GM12878 (cell line): ENCODE data around the gene RASL10A. TPM values are rescaled to one million over a fixed set of nuclear protein-coding genes. Genes with fewer than 3 reads are reported as not detected.

Experiments used
- ATAC-seq: fragments of 200-7000 bp; cut with Tn5 transposase; 3 replicates; pipeline ENCODE4 v1.9.1; 2020; ENCODE audit warnings: mild to moderate bottlenecking, moderate library complexity
- BruUV-seq: library from RNA; stranded (reverse); fragments of 400-500 nt; replicated peaks from 2 replicates; lab custom pipeline; 2021; lab: Mats Ljungman, UMichigan
- CTCF ChIA-PET: fragments of 300-600 bp; sonication (Branson Sonifier 250); formaldehyde crosslinking; extraction: SDS; loops from one replicate; lab custom pipeline; 2021; ENCODE audit warnings: inconsistent platforms; lab: Yijun Ruan, JAX
- POLR2A ChIA-PET: fragments of 350-600 bp; formaldehyde crosslinking; extraction: SDS; loops from one replicate; lab custom pipeline; 2021; ENCODE audit warnings: inconsistent platforms; lab: Charles Lee
- RAD21 ChIA-PET: fragments of 300-600 bp; sonication (Branson Sonifier 250); formaldehyde crosslinking; loops from one replicate; lab custom pipeline; 2023; ENCODE audit warnings: antibody characterized with exemption; ENCODE audit not compliant: unreplicated experiment; lab: Charles Lee
- SMC1A ChIA-PET: fragments of 300-600 bp; sonication (Branson Sonifier 250); formaldehyde crosslinking; loops from one replicate; lab custom pipeline; 2023; ENCODE audit not compliant: unreplicated experiment, uncharacterized antibody; lab: Charles Lee
- DNase-seq: peaks from one replicate; pipeline ENCODE4 v3.0.0-alpha.2; 2011; ENCODE audit warnings: low read depth, low spot score
- FAIRE-seq: peaks from 3 replicates; lab custom pipeline; 2011; peaks lifted over from hg19 to GRCh38; lab: Jason Lieb, UNC
- H2AFZ ChIP-seq: 2 replicates; pipeline ENCODE4 v1.6.0; 2011; ENCODE audit warnings: low read depth, low read length, control low read depth; ENCODE audit not compliant: control insufficient read depth
- H3K27ac ChIP-seq: 2 replicates; pipeline ENCODE4 v1.5.1; 2011; ENCODE audit warnings: control low read depth; ENCODE audit not compliant: control insufficient read depth, insufficient read depth
- H3K27me3 ChIP-seq, 2 experiments: replicated peaks in 1 of 2; 2 replicates each; pipeline versions ENCODE4 v1.6.0 to v1.6.1; 2011; ENCODE audit warnings: low read length in 1 of 2; ENCODE audit not compliant: control insufficient read depth in 2 of 2, insufficient read depth in 2 of 2
- H3K36me3 ChIP-seq, 2 experiments: 2 replicates each; pipeline ENCODE4 v1.5.1; 2011; ENCODE audit warnings: low read length in 1 of 2; ENCODE audit not compliant: control insufficient read depth in 2 of 2, insufficient read depth in 2 of 2
- H3K4me1 ChIP-seq: 2 replicates; pipeline ENCODE4 v1.6.1; 2011; ENCODE audit warnings: mild to moderate bottlenecking, low read length, moderate library complexity, mixed read lengths; ENCODE audit not compliant: control insufficient read depth, insufficient read depth
- H3K4me2 ChIP-seq: 2 replicates; pipeline ENCODE4 v1.6.0; 2011; ENCODE audit warnings: control low read depth; ENCODE audit not compliant: control insufficient read depth, insufficient read depth
- H3K4me3 ChIP-seq: fragments of 200-600 bp; sonication (generic); 2 replicates; pipeline ENCODE4 v1.5.1; 2016
- H3K79me2 ChIP-seq: 2 replicates; pipeline ENCODE4 v1.6.0; 2011; ENCODE audit warnings: low read length; ENCODE audit not compliant: control insufficient read depth, insufficient read depth
- H3K9ac ChIP-seq: 2 replicates; pipeline ENCODE4 v1.8.0; 2011; ENCODE audit warnings: low read length, control low read depth, mixed read lengths; ENCODE audit not compliant: control insufficient read depth, insufficient read depth
- H3K9me3 ChIP-seq: replicated peaks from 3 replicates; pipeline ENCODE4 v1.5.1; 2011; ENCODE audit warnings: mild to moderate bottlenecking, low read length; ENCODE audit not compliant: control insufficient read depth, insufficient read depth
- H4K20me1 ChIP-seq: 2 replicates; pipeline ENCODE4 v1.6.0; 2011; ENCODE audit not compliant: control insufficient read depth, insufficient read depth
- CHD2 ChIP-seq: IDR thresholded peaks from 2 replicates; pipeline ENCODE4 v1.6.1; 2011; ENCODE audit warnings: low read depth, low read length, improper control_type of control experiment, borderline replicate concordance
- IKZF1 ChIP-seq: fragments of 450-650 bp; conservative IDR thresholded peaks from 2 replicates; pipeline ENCODE4 v1.6.1; 2017; ENCODE audit warnings: antibody characterized with exemption, mild to moderate bottlenecking
- JUNB ChIP-seq: IDR thresholded peaks from 2 replicates; pipeline ENCODE4 v1.6.1; 2016; ENCODE audit warnings: antibody characterized with exemption, mild to moderate bottlenecking
- LARP7 ChIP-seq: fragments of 450-650 bp; IDR thresholded peaks from 2 replicates; pipeline ENCODE4 v1.6.1; 2017; ENCODE audit warnings: mild to moderate bottlenecking
- MEF2B ChIP-seq: fragments of 450-650 bp; IDR thresholded peaks from 2 replicates; pipeline ENCODE4 v1.6.1; 2018; ENCODE audit warnings: mild to moderate bottlenecking, moderate library complexity; ENCODE audit not compliant: partially characterized antibody, poor library complexity, severe bottlenecking
- NFIC ChIP-seq: IDR thresholded peaks from 2 replicates; pipeline ENCODE4 v1.6.1; 2012; ENCODE audit warnings: low read depth, mild to moderate bottlenecking, inconsistent platforms, low read length, moderate library complexity
- POLR2AphosphoS2 ChIP-seq: IDR thresholded peaks from 2 replicates; pipeline ENCODE4 v1.6.1; 2011; ENCODE audit warnings: low read depth, mild to moderate bottlenecking, low read length, improper control_type of control experiment, moderate library complexity
- SMAD5 ChIP-seq: IDR thresholded peaks from 2 replicates; pipeline ENCODE4 v1.6.1; 2016; ENCODE audit warnings: antibody characterized with exemption, low read depth
- YBX1 ChIP-seq: fragments of 450-650 bp; IDR thresholded peaks from 2 replicates; pipeline ENCODE4 v1.6.1; 2016; ENCODE audit warnings: antibody characterized with exemption
- WGBS: methylation state at CpG from one replicate; pipeline ENCODE4 v1.1.6; 2016; ENCODE audit warnings: low lambda C conversion rate; ENCODE audit not compliant: insufficient replicate concordance, insufficient coverage; ENCODE audit errors: missing lambda C conversion rate; 5-methylcytosine and 5-hydroxymethylcytosine counted together
- in situ Hi-C: fragments of 300-500 bp; cut with MboI; formaldehyde crosslinking; loops from 9 replicates; pipeline ENCODE4 v1.14.3; 2018; ENCODE audit warnings: mixed read lengths
- intact Hi-C: fragments of 100-400 bp; cut with micrococcal nuclease; formaldehyde crosslinking; loops from one replicate; pipeline ENCODE4 v1.14.2; 2022; ENCODE audit not compliant: unreplicated experiment
- polyA plus RNA-seq, 11 experiments: library from polyadenylated mRNA; depleted of rRNA in 4 of 11; unstranded in 6 of 11; stranded (reverse) in 5 of 11; fragments of >200 nt; fragmentation: Nextera tagmentation in 4 of 11; fragmentation: Illumina TruSeq in 1 of 11; extraction: Ambion mirVana in 4 of 11; extraction: Trizol in 1 of 11; gene quantifications; 1 replicate in 1 of 11; 2 replicates in 10 of 11; pipeline versions ENCODE4 v1.2.1 to v1.2.3, GENCODE V29; 2011 to 2016; ENCODE audit warnings: inconsistent platforms in 2 of 11, missing spikeins in 2 of 11, low read depth in 1 of 11
- total RNA-seq, 4 experiments: library from RNA; depleted of rRNA in 3 of 4; stranded (reverse); fragments of >200 nt in 3 of 4; fragmentation: Illumina TruSeq in 1 of 4; extraction: Trizol in 1 of 4; gene quantifications; 2 replicates each; pipeline versions ENCODE4 v1.2.1 to v1.2.3, GENCODE V29; 2013 to 2021
- TF ChIP-seq, protein P1 (sequence below): fragments of 450-650 bp; IDR thresholded peaks from 2 replicates; pipeline ENCODE4 v1.6.1; 2017; ENCODE audit warnings: antibody characterized with exemption, mild to moderate bottlenecking, moderate library complexity
- TF ChIP-seq, protein P2 (sequence below): fragments of 450-650 bp; IDR thresholded peaks from 2 replicates; pipeline ENCODE4 v1.6.1; 2017; ENCODE audit warnings: mild to moderate bottlenecking, moderate library complexity

Gene RASL10A
- total and polyA plus RNA-seq, 10 of the 15 experiments (the other 5 are each of a cell fraction or from before 2014, with no cell fraction given), result 0.12 to 0.46 (median 0.21) TPM; not detected in 6

DNA sequence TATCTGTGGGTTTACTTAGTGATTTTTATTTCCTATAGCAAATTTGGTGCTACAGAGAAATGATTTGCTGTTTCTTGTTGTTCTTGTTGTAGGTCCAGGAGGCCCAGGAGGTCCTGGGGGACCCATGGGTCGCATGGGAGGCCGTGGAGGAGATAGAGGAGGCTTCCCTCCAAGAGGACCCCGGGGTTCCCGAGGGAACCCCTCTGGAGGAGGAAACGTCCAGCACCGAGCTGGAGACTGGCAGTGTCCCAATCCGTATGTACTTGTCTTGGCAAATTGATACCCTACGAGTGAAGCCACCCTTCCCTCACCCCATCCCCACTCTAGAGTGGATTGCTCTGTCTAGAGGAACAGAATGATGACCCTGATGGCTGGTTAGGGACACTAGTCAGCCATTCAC, 16.9 kb downstream of the RASL10A start:
- ChIA-PET RAD21 (no interaction called here), CTCF (no interaction called here), SMC1A (no interaction called here), POLR2A (interaction anchor here (0.6 kb wide), 1 partner anchor 19 kb away, joined by 6 read pairs; no protein-coding TSS in a partner anchor)
- no peak overlapping the region for H3K4me2 ChIP-seq
- peaks cover 34 to 46% of the 10 kb centered on the region in 2 experiments for H3K36me3 ChIP-seq
- DNase-seq, result no peak
- TF ChIP-seq LARP7 (no peak), JUNB (no peak), IKZF1 (no peak)
- BruUV-seq, result no TSS peak
- intact Hi-C loops (no loop called here), in situ Hi-C loops (no loop called here)
- no peaks in the 10 kb centered on the region for H3K4me1 ChIP-seq
- no peak for FAIRE-seq
- 100% methylated on average over 8 of the region's 8 CpGs for WGBS
- H3K27ac ChIP-seq, result no peak overlapping the region
- no peaks in the 10 kb centered on the region for H4K20me1 ChIP-seq
- no peak for ATAC-seq
- H2AFZ ChIP-seq, result no peak overlapping the region
- H3K9me3 ChIP-seq, result no peaks in the 10 kb centered on the region
- H3K4me3 ChIP-seq, result no peak overlapping the region
- H3K27me3 ChIP-seq, result no peaks in the 10 kb centered on the region
- H3K79me2 ChIP-seq, result no peaks in the 10 kb centered on the region
- H3K9ac ChIP-seq, result no peak overlapping the region

DNA sequence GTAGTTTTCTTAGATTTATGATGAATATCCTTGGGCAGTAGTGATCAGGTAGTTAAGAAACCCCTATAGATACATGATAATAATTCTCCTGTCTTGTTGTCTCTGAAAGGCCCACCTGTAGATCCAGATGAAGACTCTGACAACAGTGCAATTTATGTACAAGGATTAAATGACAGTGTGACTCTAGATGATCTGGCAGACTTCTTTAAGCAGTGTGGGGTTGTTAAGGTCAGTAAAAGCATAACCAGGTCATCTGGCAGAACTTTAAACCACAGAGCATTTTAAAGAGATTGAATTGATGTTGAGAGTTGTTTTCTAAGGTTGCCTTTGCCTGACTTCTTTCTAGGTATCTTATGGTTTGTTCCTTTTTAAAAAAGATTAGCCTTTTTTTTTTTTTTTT, 23.1 kb downstream of the RASL10A start:
- POLR2A ChIA-PET, result no interaction called here
- peaks cover 4% of the 10 kb centered on the region for H3K79me2 ChIP-seq
- in situ Hi-C loops, result no loop called here

More for the DNA sequence above, 23.1 kb downstream of the RASL10A start:
- ChIA-PET CTCF (no interaction called here), SMC1A (no interaction called here), RAD21 (no interaction called here)
- TF ChIP-seq YBX1 (no peak), MEF2B (no peak), SMAD5 (no peak), CHD2 (no peak), POLR2AphosphoS2 (no peak), NFIC (no peak)
- TF ChIP-seq, protein P1, sequence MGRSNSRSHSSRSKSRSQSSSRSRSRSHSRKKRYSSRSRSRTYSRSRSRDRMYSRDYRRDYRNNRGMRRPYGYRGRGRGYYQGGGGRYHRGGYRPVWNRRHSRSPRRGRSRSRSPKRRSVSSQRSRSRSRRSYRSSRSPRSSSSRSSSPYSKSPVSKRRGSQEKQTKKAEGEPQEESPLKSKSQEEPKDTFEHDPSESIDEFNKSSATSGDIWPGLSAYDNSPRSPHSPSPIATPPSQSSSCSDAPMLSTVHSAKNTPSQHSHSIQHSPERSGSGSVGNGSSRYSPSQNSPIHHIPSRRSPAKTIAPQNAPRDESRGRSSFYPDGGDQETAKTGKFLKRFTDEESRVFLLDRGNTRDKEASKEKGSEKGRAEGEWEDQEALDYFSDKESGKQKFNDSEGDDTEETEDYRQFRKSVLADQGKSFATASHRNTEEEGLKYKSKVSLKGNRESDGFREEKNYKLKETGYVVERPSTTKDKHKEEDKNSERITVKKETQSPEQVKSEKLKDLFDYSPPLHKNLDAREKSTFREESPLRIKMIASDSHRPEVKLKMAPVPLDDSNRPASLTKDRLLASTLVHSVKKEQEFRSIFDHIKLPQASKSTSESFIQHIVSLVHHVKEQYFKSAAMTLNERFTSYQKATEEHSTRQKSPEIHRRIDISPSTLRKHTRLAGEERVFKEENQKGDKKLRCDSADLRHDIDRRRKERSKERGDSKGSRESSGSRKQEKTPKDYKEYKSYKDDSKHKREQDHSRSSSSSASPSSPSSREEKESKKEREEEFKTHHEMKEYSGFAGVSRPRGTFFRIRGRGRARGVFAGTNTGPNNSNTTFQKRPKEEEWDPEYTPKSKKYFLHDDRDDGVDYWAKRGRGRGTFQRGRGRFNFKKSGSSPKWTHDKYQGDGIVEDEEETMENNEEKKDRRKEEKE, result no peak
- TF ChIP-seq, protein P2, sequence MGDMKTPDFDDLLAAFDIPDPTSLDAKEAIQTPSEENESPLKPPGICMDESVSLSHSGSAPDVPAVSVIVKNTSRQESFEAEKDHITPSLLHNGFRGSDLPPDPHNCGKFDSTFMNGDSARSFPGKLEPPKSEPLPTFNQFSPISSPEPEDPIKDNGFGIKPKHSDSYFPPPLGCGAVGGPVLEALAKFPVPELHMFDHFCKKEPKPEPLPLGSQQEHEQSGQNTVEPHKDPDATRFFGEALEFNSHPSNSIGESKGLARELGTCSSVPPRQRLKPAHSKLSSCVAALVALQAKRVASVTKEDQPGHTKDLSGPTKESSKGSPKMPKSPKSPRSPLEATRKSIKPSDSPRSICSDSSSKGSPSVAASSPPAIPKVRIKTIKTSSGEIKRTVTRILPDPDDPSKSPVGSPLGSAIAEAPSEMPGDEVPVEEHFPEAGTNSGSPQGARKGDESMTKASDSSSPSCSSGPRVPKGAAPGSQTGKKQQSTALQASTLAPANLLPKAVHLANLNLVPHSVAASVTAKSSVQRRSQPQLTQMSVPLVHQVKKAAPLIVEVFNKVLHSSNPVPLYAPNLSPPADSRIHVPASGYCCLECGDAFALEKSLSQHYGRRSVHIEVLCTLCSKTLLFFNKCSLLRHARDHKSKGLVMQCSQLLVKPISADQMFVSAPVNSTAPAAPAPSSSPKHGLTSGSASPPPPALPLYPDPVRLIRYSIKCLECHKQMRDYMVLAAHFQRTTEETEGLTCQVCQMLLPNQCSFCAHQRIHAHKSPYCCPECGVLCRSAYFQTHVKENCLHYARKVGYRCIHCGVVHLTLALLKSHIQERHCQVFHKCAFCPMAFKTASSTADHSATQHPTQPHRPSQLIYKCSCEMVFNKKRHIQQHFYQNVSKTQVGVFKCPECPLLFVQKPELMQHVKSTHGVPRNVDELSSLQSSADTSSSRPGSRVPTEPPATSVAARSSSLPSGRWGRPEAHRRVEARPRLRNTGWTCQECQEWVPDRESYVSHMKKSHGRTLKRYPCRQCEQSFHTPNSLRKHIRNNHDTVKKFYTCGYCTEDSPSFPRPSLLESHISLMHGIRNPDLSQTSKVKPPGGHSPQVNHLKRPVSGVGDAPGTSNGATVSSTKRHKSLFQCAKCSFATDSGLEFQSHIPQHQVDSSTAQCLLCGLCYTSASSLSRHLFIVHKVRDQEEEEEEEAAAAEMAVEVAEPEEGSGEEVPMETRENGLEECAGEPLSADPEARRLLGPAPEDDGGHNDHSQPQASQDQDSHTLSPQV, result no peak
- no peak for DNase-seq
- BruUV-seq, result no TSS peak
- no peak overlapping the region for H3K4me3 ChIP-seq
- peaks cover 4% of the 10 kb centered on the region; the same call in 1 of the 2 replicates for H3K4me1 ChIP-seq
- peaks cover 6% of the 10 kb centered on the region; the same call in 1 of the 2 replicates for H4K20me1 ChIP-seq
- H2AFZ ChIP-seq, result no peak overlapping the region
- no peak overlapping the region for H3K4me2 ChIP-seq
- no peak overlapping the region for H3K9ac ChIP-seq
- peaks cover 29 to 78% of the 10 kb centered on the region in 2 experiments for H3K36me3 ChIP-seq
- H3K9me3 ChIP-seq, result no peaks in the 10 kb centered on the region
- no peak for FAIRE-seq
- no peak overlapping the region for H3K27ac ChIP-seq
- intact Hi-C loops, result no loop called here
- ATAC-seq, result no peak
- no peaks in the 10 kb centered on the region for H3K27me3 ChIP-seq
